DMS79 (cell line): ENCODE results near the gene CENPV.
"Not testable (repeated sequence)": the region's sequence is repeated elsewhere in the genome, so short reads cannot be mapped to it uniquely, and the experiment has no call there.

Source experiments
- DNase-seq: peaks from one replicate; lab custom pipeline; 2025; lab: John Stamatoyannopoulos, UW

The CENPV gene

DNA sequence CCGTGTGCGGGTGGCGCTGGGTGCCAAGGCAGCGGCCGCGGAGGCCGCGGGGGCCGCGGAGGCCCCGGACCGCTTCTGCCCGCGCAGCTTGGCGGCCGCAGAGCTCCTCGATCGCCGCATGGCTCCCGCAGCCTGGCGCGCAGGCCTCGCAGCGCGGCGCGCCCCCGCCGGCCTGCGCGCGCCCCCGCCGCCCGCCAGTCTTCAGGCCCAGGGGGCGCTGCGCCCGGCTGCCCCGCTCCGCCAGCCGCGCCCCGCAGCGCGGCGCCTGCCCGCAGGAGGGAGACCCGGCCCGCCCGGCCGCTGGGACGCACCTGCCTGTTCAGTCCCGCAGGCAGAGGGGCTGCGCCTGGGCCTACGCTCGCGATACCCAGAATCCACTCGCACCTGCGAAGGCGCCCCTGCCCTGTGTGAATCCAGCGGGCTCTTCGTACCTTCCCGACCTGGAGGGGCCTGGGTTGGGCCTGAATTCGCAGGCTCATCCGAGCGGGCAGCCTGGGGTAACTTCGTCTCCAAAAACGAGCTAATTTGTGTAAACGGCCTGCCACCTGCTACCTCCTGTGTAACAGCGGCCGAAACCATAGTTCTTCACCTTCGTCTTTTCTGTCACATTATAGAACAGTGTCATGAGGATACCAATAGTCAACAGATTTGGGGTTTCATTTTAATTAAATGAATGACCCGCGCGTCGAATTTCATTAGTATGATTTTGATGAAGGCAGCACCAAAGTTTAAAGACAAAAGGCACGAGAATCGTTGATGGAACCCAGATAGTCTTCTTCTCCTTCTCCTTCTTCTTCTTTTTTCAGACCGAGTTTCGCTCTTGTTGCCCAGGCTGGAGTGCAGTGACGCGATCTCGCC, at the start of gene CENPV:
Gene CENPV (minus strand): TSS at position 153 of the 858 bp plus-strand sequence. CDS start 33 bp downstream, at position 120.
- peak; percentile 34 for DNase-seq

DNA sequence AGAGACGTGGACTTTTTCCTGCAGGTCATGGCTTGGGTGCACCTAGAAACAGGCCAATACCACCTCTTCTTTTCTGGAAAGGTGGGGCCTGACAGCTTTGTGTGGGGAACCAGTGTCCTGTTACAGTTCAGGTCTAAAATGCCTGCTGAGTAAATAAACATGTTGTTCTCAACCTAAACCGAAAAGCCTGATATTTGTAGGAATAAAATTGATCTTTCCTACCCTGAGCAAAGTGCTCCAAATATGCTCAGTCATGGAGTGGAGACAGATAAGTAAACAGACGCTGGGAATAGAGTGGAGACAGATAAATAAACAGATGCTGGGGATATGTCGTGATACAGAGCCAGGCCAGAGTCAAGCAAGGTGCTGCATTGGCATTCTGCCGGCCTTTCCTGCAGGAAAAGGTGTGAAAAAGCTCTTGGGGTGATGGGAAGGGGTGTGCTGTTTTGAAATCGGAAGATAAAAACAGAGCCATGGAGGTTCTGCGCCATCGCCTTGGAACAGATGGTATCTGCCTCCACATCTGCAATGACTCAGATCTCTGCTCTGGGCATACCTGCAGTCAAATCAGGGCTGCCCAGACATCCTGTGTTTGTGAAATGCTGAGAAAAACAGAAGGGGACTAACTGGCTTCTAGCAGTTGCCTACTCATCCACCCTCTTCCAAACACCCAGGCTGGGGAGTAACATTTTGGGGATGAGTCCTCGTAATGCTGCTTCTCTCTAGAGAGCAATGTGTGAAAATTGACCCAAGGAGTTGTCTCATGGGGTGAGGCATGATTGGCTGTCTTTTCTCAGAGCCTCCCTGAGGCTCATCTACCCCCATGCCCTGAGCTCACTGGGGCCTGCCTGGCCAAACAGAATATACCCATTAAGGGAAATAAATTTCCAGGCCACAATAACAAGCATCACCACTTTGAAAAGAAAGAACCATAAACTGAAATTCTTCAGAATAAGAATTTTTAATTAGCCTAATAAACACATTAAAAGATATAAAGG, 45.3 kb upstream of the CENPV start:
- no peak for DNase-seq

DNA sequence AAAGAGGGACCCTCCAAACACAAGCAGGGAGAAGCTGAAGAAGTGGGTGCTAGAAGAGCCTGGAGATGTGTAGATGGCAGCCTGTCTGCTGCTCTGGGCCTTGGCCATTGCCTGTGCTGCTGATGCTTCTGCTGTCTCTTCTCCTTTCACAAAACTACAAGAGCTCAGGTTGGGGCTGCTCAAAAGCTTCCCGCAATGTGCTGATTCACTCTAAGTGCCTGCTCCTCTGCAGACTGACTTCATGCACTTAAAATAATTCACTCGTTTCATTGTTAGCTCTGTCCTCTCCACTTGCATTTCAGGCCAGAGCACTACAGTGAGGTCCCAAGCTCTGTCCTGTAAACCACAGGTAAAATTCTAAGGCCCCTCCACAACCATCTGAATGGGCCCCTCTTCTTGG, 43.4 kb upstream of the CENPV start:
- not testable (repeated sequence) for DNase-seq

DNA sequence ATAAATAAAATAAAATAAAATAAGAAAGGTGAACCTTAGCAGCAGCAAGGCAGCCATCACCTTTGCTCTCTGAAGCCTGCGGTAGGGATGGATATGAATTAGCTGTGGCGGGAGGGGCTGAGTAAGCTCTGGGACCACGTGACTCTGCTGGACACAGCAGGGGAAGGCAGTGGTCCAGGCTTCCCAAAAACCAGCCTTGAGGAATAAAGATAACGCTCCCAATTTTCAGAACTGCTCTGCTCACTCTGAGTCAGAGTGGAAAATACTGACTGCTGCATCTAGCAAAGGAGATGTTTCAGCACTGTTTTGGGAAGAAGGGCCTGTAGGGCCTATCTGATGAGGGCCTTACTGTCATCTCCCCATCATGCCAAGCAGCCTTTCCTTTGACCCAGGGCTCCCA, 42.6 kb upstream of the CENPV start:
- DNase-seq = not testable (repeated sequence)

DNA sequence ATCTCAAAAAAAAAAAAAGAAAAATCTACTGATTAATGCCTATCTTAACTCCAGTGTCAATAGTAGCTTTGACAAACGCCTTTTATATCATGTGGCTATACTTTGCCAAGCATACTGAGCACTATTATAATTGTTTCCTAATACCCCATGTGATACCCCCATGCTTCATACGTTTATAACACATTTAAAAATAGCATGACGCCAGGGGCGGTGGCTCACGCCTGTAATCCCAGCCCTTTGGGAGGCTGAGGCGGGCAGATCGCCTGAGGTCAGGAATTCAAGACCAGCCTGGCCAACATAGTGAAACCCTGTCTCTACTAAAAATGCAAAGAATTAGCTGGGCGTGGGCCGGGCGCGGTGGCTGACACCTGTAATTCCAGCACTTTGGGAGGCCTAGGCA, 39.2 kb upstream of the CENPV start:
- not testable (repeated sequence) for DNase-seq

DNA sequence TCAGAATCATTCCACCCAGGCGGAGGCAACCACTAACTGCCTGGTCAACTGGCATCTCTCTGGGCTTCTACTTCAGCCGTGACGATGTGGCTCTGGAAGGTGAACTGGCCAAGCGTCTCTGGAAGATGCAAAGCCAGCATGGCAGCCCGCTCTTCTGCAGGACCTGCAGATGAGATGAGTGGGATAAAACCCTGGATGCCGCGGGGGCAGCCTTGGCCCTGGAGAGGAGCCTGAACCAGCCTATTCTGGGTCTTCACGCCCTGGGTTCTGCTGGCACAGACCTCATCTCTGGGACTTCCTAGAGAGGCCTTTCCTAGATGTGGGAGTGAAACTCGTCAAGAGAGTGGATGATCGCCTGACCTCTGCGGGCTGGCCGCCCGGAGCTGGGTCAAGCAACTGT, 38.2 kb upstream of the CENPV start:
- no peak for DNase-seq

DNA sequence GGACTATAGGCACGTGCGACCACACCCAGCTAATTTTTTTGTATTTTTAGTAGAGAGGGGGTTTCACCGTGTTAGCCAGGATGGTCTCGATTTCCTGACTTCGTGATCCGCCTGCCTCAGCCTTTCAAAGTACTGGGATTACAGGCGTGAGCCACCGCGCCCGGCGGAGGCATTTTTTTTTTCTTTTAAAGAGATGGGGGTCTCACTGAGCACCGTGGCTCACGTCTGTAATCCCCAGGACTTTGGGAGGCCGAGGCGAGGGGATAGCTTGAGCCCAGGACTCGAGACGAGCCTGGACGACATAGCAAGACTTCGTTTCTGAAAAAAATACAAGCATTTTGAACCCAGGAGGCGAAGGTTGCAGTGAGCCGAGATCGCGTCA, 32.8 kb upstream of the CENPV start:
- DNase-seq = not testable (repeated sequence)

DNA sequence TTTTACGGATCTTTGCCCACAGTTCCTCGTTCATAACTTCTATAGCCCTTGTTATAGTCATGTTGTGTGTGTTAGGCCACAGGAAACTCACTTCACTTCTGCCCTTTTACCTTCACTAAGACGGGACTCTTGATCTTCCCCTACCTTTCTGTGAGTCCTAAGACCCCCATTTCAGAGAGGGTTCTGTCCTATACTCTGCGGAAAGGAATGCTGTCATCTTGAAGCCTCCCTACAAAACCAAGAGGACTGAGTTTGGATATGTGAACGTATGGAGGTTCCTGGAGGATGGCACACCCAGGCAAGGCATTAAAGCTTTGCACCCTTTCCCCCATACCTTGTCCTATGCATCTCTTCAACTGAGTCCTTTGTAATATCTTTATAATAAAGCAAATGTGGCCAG, 31.3 kb upstream of the CENPV start:
- no peak for DNase-seq

DNA sequence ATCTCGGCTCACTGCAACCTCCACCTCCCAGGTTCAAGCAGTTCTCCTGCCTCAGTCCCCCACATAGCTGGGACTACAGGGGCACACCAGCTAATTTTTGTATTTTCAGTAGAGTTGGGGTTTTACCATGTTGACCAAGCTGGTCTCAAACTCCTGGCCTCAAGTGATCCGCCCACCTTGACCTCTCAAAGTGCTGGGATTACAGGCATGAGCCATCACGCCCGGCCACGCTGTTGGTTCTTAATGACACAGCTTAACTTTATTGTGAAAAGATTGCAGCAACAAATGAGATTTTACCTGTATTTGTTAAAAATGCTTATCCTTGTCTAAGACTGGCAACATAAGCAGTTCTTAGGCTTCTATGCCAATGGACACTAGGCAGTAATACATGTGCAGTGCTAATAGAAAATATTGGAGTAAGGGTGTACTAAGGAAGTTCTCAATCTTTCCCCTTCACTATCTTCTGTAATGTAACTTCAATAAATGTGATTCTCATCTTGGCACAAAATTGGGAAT, 30.6 kb upstream of the CENPV start:
- DNase-seq = no peak

DNA sequence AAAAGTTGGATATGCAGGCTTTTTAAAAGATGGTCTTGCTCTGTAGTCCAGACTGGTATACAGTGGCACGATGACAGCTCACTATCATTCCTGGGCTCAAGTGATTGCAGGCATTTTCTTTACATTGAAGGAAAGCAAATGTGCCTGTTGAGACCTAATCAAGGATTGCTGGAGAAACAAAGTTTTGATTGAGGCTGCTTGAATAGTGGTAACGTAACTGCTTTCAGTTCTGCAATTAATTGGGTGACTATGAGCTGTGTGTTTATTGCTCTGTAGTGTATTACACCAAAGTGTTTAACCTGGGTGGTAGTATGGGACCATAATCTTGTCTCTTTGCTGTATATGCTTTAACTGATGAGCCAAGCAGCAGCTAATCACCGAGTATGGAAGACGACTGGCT, 29.9 kb upstream of the CENPV start:
- no peak for DNase-seq

DNA sequence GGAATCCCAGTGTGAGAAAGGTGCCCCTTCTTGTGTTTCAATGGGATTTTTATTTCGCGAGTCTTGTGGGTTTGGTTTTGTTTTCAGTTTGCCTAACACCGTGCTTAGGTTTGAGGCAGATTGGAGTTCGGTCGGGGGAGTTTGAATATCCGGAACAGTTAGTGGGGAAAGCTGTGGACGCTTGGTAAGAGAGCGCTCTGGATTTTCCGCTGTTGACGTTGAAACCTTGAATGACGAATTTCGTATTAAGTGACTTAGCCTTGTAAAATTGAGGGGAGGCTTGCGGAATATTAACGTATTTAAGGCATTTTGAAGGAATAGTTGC, 28.2 kb upstream of the CENPV start:
- DNase-seq = no peak

DNA sequence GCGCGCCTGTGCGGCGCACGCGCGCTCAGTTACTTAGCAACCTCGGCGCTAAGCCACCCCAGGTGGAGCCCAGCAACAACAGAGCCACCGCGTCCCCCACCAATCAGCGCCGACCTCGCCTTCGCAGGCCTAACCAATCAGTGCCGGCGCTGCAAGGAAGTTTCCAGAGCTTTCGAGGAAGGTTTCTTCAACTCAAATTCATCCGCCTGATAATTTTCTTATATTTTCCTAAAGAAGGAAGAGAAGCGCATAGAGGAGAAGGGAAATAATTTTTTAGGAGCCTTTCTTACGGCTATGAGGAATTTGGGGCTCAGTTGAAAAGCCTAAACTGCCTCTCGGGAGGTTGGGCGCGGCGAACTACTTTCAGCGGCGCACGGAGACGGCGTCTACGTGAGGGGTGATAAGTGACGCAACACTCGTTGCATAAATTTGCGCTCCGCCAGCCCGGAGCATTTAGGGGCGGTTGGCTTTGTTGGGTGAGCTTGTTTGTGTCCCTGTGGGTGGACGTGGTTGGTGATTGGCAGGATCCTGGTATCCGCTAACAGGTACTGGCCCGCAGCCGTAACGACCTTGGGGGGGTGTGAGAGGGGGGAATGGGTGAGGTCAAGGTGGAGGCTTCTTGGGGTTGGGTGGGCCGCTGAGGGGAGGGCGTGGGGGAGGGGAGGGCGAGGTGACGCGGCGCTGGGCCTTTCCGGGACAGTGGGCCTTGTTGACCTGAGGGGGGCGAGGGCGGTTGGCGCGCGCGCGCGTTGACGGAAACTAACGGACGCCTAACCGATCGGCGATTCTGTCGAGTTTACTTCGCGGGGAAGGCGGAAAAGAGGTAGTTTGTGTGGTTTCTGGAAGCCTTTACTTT, 27.6 kb upstream of the CENPV start, which contains the start of gene UBB:
Gene UBB (plus strand): TSS at position 452 of the 856 bp plus-strand sequence. CDS start 817 bp downstream, outside the sequence.
- peak; percentile 86 for DNase-seq

DNA sequence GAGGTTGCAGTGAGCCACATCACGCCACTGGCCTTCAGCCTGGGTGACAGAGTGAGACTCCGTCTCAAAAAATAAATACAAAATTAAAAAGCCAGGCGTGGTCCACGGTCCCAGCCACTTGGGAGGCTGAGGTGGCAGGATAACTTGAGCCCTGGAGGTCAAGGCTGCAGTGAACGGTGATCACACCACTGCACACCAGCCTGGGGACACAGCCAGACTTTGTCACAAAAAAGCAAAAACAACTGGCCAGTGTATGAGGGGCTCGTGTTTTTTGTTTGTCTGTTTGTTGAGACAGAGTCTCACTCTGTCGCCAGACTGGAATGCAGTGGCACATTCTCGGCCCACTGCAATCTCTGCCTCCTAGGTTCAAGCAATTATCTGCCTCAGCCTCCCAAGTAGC, 26.4 kb upstream of the CENPV start:
- no peak for DNase-seq

DNA sequence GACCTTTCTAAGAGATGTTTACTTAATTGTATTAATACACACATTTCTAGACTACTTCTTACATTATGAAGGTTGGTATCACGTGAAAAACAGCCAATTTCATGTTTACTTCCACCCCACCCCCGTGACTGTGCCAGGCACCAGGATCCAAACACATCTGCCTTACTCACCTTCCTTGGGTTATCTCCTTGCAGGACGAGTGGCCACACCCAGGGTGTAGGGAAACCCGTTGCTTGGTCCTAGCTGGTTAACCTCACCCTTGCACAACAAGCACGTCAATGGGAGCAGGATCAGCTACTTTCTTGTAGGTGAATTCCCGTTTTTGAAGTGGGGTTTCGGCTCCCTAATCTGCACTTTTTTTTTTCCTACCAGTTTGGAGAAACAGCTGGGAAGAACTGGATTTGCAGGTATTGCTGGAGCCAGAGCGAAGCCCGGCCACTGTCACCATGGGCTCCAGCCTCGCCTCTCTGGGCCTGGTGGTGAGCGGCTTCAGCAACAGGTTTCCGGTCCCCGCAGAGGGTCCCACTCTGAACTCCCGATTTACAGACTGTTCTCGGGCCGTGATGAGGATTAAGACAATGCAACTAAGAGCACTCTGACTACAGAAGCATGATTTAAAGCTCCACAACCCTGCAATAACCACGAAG, 25.5 kb upstream of the CENPV start:
- DNase-seq = no peak

DNA sequence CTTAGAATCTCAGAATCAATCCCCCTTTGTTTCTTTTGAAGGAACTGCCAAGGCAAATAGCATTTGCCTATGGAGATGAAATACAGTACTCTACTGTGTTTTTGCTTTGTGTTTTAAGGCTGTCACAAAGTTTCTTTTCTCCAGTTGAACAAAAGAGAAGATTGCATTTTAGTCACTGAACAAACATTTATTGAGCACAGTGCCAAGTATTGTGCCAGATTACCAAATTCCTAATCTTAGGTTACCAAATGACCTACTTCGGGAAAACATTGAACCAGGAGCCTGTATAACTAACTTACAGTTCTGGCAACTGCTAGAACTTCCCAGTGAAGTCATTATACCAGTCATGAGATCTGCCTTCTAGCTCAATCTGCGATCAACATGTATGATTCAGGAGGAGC, 24.7 kb upstream of the CENPV start:
- no peak for DNase-seq

DNA sequence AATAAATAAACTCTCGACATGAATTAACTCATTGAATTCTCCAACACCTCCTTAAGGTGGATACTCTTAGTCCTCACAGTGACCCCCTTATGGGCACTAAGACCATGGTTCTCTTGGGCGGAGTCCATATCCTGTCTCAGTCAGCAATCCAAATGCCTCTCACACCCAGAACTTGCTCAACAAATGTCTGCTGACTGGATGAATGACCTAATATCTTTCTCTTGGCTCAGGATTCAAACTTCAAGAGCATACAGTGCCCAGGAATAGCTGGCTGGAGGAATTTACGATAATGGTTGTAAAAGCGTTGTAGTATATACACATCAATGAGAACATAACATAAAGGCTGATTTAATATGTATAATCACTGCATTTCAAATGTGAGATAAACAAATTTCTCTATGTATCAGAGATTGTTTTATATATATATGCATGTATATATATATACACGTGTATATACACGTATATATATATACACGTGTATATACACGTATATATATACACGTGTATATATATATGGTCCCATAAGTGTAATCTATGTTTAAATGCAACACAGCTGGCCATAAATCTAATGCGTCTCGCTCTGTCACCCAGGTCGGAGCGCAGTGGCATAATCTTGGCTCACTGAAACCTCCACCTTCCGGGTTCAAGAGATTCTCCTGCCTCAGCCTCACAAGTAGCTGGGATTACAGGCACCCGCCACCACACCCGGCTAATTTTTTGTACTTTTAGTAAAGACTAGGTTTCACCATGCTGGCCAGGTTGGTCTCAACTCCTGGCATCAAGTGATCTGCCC, 21.1 kb upstream of the CENPV start:
- no peak for DNase-seq

DNA sequence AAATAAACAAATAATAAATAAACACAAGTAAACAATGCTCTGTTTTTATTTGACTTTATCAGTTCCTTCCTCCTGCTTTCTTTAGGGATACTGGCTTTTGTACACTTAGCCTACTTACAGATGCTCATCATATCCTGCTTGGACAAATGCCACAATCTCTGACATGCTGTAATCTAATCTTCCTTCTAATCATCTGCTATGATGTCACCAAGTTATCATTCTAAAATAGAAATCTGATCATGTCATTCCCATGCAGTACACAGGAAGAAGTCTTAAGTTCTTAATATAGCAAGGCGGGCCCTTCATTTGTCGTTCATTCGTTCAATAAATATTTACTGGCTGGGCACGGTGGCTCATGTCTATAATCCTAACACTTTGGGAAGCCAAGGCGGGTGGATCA, 18.5 kb upstream of the CENPV start:
- DNase-seq = no peak

DNA sequence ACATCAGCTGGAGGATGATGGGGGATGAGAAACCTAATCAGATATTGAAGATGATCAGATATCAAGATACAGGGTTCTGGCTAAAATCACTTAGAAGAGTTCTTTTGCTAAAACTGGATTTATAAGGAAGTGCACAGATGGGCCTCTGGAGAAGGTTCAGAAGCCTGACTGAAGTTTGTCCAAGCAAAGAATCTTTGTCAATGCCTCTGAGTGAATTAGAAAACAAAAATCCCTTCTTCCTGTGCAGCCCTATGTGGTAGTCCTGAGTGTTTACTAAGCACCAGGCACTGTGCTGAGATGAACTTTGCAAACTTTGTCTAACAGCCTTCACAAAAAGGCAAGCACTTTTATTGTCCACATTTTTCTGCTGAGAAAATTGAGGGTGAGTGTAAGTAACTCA, 11.4 kb upstream of the CENPV start:
- DNase-seq = no peak

DNA sequence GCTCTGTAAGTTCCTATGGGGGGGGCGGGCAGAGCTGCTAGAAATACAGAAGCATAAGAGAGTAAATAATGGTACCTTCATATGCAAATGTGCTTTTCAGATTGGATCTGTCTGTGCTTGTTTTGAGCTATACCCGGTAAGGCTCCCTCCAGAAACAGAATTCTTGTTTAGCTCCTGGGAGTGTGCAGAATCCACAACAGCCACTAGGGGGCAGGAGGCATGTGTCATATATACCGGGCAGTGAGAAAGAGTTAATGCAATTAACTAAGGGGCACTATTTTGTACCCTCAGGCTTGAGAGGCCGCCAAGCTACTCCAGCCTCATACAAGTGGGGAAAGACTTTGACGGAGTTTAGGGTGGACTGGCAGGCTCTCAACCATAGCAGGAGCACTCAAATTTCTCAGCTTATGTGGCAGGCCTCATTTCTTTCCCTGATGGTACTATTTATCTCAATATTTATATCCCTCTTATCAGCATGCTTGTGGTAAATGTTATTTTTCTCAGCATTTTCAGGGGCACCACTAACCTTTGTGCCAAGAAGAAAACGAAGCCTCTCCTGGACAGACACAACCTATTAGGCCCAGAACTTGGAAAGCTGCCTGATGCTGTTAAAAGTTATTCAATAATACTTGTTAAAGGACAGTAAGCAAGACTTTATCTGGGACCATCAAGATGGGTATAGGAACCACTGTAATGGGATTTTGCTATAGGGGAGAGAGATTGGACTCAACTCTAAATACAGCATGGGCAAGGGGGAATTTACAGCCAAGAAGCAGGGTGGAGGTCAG, 10.7 kb upstream of the CENPV start:
- peak; percentile 19 for DNase-seq

DNA sequence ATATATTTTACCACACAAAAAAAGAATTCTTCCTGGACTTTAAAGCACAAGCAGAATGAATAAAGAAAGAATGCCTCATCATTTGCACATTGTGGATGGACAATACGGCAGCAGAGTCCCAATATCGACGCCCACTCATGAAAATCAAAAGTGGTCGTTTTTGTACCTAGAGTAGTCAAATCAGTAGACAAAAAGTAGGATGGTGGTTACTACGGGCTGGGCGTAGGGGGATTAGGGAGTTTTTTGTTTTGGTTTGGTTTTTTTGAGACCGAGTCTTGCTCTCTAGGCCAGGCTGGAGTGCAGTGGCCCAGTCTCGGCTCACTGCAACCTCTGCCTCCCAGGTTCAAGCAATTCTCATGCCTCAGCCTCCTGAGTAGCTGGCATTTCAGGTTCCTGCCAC, 8.6 kb upstream of the CENPV start:
- DNase-seq = no peak
